Astrocyte (in vitro differentiated cells and primary cell): ENCODE data around the gene SLC5A6.

ENCODE experiments used
- CTCF ChIP-seq: IDR thresholded peaks from 2 replicates; pipeline ENCODE4 v1.5.1; 2011; ENCODE audit warnings: low read depth, mild to moderate bottlenecking, inconsistent platforms, low read length, moderate library complexity; ENCODE audit not compliant: insufficient read depth
- EZH2 ChIP-seq: IDR thresholded peaks from 2 replicates; pipeline ENCODE4 v1.6.1; 2012; ENCODE audit warnings: mild to moderate bottlenecking, low read length, inconsistent platforms; ENCODE audit not compliant: insufficient read depth

DNA sequence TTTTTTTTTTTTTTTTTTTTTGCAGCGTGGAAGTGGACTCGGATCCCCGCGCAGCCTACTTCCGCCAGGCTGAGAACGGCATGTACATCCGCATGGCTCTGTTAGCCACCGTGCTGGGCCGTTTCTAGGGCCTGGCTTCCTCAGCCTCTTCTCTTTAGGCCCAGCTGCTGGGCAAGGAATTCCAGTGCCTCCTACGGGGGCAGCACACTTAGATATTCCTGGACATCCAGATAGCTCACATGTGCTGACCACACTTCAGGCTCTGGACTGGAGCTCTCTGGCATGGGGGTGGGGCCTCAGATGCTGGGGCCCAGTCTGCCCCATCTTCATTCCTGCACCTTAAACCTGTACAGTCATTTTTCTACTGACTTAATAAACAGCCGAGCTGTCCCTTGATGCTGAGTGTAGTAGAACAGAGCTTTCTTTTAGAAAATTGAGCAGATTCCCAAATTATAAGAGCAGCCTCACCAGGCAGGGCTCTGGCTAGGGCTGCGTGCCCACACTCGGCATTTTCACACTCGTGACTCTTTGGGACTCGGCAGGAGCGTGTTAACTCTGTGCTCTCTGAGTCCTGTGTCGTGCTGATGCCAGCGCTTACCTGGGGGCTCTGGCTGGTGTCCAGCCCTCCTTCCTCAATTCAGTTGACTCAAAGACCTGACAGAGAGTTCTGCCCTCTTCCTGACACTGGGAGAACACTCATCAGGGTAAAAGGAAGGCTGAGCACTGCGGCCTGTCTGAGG lies 31.5 kb upstream of the SLC5A6 start:
- TF ChIP-seq CTCF (no peak), EZH2 (no peak)
